Liver (tissue), 9 donors: ENCODE measurements around the gene ALDH1A2. TPM values are rescaled to one million over a fixed set of nuclear protein-coding genes. Genes with fewer than 3 reads are reported as not detected.

Source experiments
- DNase-seq: peaks from one replicate; pipeline ENCODE4 v3.0.0-alpha.2; 2017; ENCODE audit warnings: low spot score
- H3K27ac ChIP-seq, 2 donors: one replicate each; pipeline ENCODE4 v1.7.0; 2013; ENCODE audit warnings: inconsistent platforms in 2 of 2, low read length in 2 of 2, control low read depth in 1 of 2, low read depth in 1 of 2, mild to moderate bottlenecking in 1 of 2
- H3K27me3 ChIP-seq, 4 donors: one replicate each; pipeline versions ENCODE4 v1.6.1 to v1.7.0; 2013; ENCODE audit warnings: low read length in 3 of 4, inconsistent platforms in 1 of 4, mild to moderate bottlenecking in 1 of 4, moderate library complexity in 1 of 4; ENCODE audit not compliant: control insufficient read depth in 4 of 4, insufficient read depth in 4 of 4
- H3K36me3 ChIP-seq, 4 donors: one replicate each; pipeline versions ENCODE4 v1.6.1 to v1.7.0; 2013; ENCODE audit warnings: low read length in 3 of 4, mild to moderate bottlenecking in 3 of 4, low read depth in 1 of 4, moderate library complexity in 1 of 4; ENCODE audit not compliant: control insufficient read depth in 4 of 4, insufficient read depth in 3 of 4
- H3K4me1 ChIP-seq, 4 donors: one replicate each; pipeline versions ENCODE4 v1.6.1 to v1.7.0; 2013; ENCODE audit warnings: low read length in 3 of 4, mild to moderate bottlenecking in 3 of 4, moderate library complexity in 1 of 4; ENCODE audit not compliant: control insufficient read depth in 4 of 4, insufficient read depth in 4 of 4
- H3K4me3 ChIP-seq, 3 donors: one replicate each; pipeline versions ENCODE4 v1.6.1 to v1.7.0; 2013; ENCODE audit warnings: low read length in 3 of 3, control low read depth in 1 of 3, low read depth in 1 of 3, mild to moderate bottlenecking in 1 of 3
- H3K9ac ChIP-seq, 2 donors: one replicate each; pipeline ENCODE4 v1.7.0; 2013; ENCODE audit warnings: low read length in 2 of 2, mild to moderate bottlenecking in 2 of 2, moderate library complexity in 2 of 2, control low read depth in 1 of 2, low read depth in 1 of 2
- H3K9me3 ChIP-seq, 4 donors: one replicate each; pipeline versions ENCODE4 v1.6.1 to v1.7.0; 2013; ENCODE audit warnings: low read length in 3 of 4; ENCODE audit not compliant: control insufficient read depth in 4 of 4
- ATF3 ChIP-seq: IDR thresholded peaks from 2 replicates; pipeline ENCODE4 v1.6.1; 2016; ENCODE audit warnings: antibody characterized with exemption
- EGR1 ChIP-seq, 2 donors: IDR thresholded peaks; 2 replicates each; pipeline ENCODE4 v1.6.1; 2016 to 2018; ENCODE audit warnings: antibody characterized with exemption in 2 of 2, low read depth in 2 of 2
- FOXA1 ChIP-seq: IDR thresholded peaks from 2 replicates; pipeline ENCODE4 v1.6.1; 2016; ENCODE audit warnings: antibody characterized with exemption
- FOXA2 ChIP-seq: IDR thresholded peaks from 2 replicates; pipeline ENCODE4 v1.6.1; 2016; ENCODE audit warnings: antibody characterized with exemption
- GABPA ChIP-seq, 2 donors: IDR thresholded peaks in 1 of 2; conservative IDR thresholded peaks in 1 of 2; 2 replicates each; pipeline ENCODE4 v1.6.1; 2016; ENCODE audit warnings: antibody characterized with exemption in 2 of 2, mild to moderate bottlenecking in 1 of 2, moderate library complexity in 1 of 2
- HNF4A ChIP-seq, 2 donors: conservative IDR thresholded peaks; 2 replicates each; pipeline ENCODE4 v1.6.1; 2016; ENCODE audit warnings: antibody characterized with exemption in 2 of 2, mild to moderate bottlenecking in 2 of 2
- HNF4G ChIP-seq: IDR thresholded peaks from 2 replicates; pipeline ENCODE4 v1.6.1; 2016; ENCODE audit warnings: antibody characterized with exemption
- MAX ChIP-seq: IDR thresholded peaks from 2 replicates; pipeline ENCODE4 v1.6.1; 2016; ENCODE audit warnings: antibody characterized with exemption
- NR2F2 ChIP-seq: IDR thresholded peaks from 2 replicates; pipeline ENCODE4 v1.6.1; 2016; ENCODE audit warnings: antibody characterized with exemption
- RAD21 ChIP-seq, 2 donors: IDR thresholded peaks; 2 replicates each; pipeline ENCODE4 v1.6.1; 2016; ENCODE audit warnings: antibody characterized with exemption in 2 of 2, mild to moderate bottlenecking in 2 of 2
- REST ChIP-seq: IDR thresholded peaks from 2 replicates; pipeline ENCODE4 v1.6.1; 2016; ENCODE audit warnings: antibody characterized with exemption, mild to moderate bottlenecking
- RXRA ChIP-seq, 2 donors: IDR thresholded peaks; 2 replicates each; pipeline ENCODE4 v1.6.1; 2017 to 2018; ENCODE audit warnings: antibody characterized with exemption in 2 of 2, mild to moderate bottlenecking in 1 of 2
- SP1 ChIP-seq: IDR thresholded peaks from 2 replicates; pipeline ENCODE4 v1.6.1; 2018; ENCODE audit warnings: antibody characterized with exemption, mild to moderate bottlenecking
- TAF1 ChIP-seq: conservative IDR thresholded peaks from 2 replicates; pipeline ENCODE4 v1.6.1; 2016; ENCODE audit warnings: antibody characterized with exemption, mild to moderate bottlenecking
- YY1 ChIP-seq: IDR thresholded peaks from 2 replicates; pipeline ENCODE4 v1.6.1; 2016; ENCODE audit warnings: antibody characterized with exemption, mild to moderate bottlenecking
- ZBTB33 ChIP-seq: IDR thresholded peaks from 2 replicates; pipeline ENCODE4 v1.6.1; 2016; ENCODE audit warnings: antibody characterized with exemption
- whole genome bisulfite sequencing: extraction: QIAGEN DNeasy Blood & Tissue Kit; methylation state at CpG from one replicate; pipeline ENCODE4 v1.1.7; 2013; 5-methylcytosine and 5-hydroxymethylcytosine counted together
- polyA plus RNA-seq, 2 donors: library from polyadenylated mRNA; stranded (reverse) in 1 of 2; unstranded in 1 of 2; fragments of 200-250 nt in 1 of 2; fragments of >200 nt in 1 of 2; fragmentation: Nextera tagmentation in 1 of 2; extraction: Ambion mirVana in 1 of 2; gene quantifications; one replicate each; pipeline versions ENCODE4 v1.2.1 to v1.2.3, GENCODE V29; 2013 to 2015
- total RNA-seq, 2 donors: library from RNA; depleted of rRNA; stranded (reverse); fragments of >200 nt; gene quantifications; one replicate each; pipeline ENCODE4 v1.2.3, GENCODE V29; 2014
- donor health status: healthy.
- donor health status: healthy.
- donor health status: healthy.
- donor health status: healthy.
- donor health status: healthy.

Gene ALDH1A2
- total and polyA plus RNA-seq, 4 donors = 1.2 to 22.7 (median 14.0) TPM

- WGBS = 88% methylated on average over 3 of the region's 3 CpGs
- no peaks in the 10 kb centered on the region for H3K9me3 ChIP-seq
Measured at GRCh38 chr15:57946491-57947048, 118.9 kb downstream of the ALDH1A2 start.

More at GRCh38 chr15:57946491-57947048, 118.9 kb downstream of the ALDH1A2 start:
- no peaks in the 10 kb centered on the region for H3K4me1 ChIP-seq
- no peak overlapping the region for H3K27ac ChIP-seq
- no peak for DNase-seq
- no peak overlapping the region for H3K9ac ChIP-seq
- no peak overlapping the region for H3K4me3 ChIP-seq
- H3K36me3 ChIP-seq = no peaks in the 10 kb centered on the region
- TF ChIP-seq FOXA1 (no peak), HNF4G (no peak), ATF3 (no peak), RXRA (IDR thresholded peaks at IDR 0.05) (no peak), RAD21 (IDR thresholded peaks at IDR 0.05) (no peak), YY1 (no peak), FOXA2 (no peak), TAF1 (no peak), HNF4A (conservative IDR thresholded peaks at IDR 0.05) (no peak), ZBTB33 (no peak), EGR1 (IDR thresholded peaks at IDR 0.05; ENCODE audit: low read depth in 2 of 2) (no peak), MAX (no peak), GABPA (IDR thresholded peaks at IDR 0.05 in 1 of 2, conservative IDR thresholded peaks at IDR 0.05 in 1 of 2) (no peak), REST (no peak), SP1 (no peak), NR2F2 (no peak)
- no peaks in the 10 kb centered on the region for H3K27me3 ChIP-seq
